Measurements from ENCODE around the gene RB1. TPM values are rescaled to one million over a fixed set of nuclear protein-coding genes. Genes with fewer than 3 reads are reported as not detected.
"Not testable (repeated sequence)": the region's sequence is repeated elsewhere in the genome, so short reads cannot be mapped to it uniquely, and the experiment has no call there.

Gene RB1
- total RNA-seq, 2 donors from 2014 or later: 36.0 to 40.3 TPM

DNA sequence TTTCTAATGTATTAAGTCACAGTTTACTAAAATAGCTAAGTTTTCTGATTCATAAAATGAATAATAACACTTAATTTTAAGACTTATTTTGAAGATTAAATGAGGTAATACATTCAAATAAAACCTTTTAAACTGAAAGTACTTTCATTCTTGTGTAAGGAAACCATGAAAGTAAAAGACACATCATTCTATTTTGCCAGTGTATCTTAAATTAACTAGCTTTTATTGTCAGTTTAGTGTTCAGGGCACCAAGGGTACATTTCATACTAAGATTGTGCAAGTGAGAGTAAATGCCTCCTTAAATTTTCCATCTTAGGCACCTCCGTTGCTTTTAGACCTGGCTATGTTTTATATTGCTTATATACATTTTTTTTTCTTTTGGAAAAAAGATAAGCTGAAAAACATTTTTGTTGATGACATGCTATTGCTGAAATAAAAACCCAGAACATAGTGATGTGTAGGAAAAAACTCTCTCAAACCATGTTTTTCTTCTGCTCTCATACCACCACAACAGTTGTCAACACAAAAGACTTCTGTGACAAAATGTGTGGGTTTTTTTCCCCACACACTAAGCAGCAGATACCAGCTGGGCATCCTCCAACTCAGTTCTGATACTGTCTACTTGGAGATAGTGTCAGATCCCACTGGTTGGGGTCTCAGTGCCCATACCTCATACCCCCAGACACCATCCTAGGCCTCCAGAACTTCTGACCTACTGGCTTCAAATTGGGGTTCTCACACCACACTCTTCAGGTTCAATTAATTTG is 140.1 kb downstream of the RB1 start:
- Mint-ChIP-seq H3K27ac (peak overlapping the region; percentile 41 to 72), H3K4me3 (peak overlapping the region; percentile 8), H3K36me3 (no peaks in the 10 kb centered on the region), H3K9me3 (no peaks in the 10 kb centered on the region), H3K4me1 (ENCODE audit: low read depth in 2 of 2) (peaks cover 5 to 7% of the 10 kb centered on the region in 2 donors), H3K27me3 (no peaks in the 10 kb centered on the region)
- ATAC-seq (no peak), DNase-seq (ENCODE audit: low spot score) (no peak)

DNA sequence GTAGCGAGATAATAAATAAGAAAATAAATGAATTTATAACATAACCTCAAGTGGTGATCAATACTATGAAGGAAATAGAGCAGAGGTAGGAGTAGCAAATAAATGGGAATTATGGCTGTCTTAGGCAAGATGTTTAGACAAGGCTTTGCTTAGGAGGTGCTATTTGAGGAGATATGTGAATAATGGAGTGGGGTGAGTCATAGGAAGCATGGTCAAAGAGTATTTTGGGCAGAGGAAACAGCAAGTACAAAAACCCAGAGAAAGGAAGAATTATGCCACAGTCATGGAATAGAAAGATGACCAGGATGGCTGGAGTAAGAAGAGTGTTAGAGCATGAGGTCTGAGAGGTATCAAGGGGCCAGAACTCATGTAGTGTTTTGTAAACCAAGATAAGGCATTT is 142.9 kb downstream of the RB1 start:
- DNase-seq (ENCODE audit: low spot score): no peak
- Mint-ChIP-seq H3K36me3 (peaks cover 12% of the 10 kb centered on the region), H3K9me3 (peaks cover 11% of the 10 kb centered on the region), H3K4me3 (no peak overlapping the region), H3K4me1 (ENCODE audit: low read depth in 2 of 2) (peaks cover 15 to 28% of the 10 kb centered on the region in 2 donors), H3K27ac (no peak overlapping the region), H3K27me3 (no peaks in the 10 kb centered on the region)
- no peak for ATAC-seq

DNA sequence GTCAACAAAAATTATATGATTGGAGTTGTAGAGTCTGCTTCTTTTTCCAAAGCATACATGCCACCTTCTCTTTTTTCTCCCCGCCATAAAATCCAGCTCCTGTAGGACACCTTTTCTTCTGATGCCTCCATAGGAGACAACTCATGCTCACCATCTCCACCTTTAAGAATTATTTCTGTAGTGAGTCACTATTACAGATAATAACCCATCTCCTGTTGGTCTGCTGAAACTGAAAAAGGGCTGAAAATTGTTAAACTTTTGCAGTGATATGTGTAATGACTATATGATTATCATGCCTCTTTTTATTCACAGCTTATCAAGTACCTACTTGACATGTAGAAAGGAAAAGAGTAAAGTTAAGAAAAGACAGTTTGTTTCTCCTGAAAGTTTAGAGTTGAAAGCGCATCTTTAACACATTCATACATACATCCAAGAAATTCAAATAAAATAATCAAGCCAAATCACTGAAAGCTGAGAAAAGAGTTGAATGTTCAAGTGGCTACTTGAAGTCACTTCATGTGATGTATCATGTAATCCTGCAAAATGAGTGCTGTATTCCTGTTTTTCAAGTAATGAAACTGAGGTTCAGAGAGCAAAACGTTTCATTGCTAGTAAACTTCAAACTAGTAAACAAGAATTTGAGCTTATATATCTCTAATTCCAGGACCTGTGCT is 144.9 kb downstream of the RB1 start:
- peak overlapping the region; percentile 65 for H3K4me3 Mint-ChIP-seq
- no peaks in the 10 kb centered on the region for H3K27me3 Mint-ChIP-seq
- ATAC-seq: peak in 1 of 2 donors; percentile 27
- peak overlapping the region; percentile 75 to 77 for H3K27ac Mint-ChIP-seq
- peaks cover 31% of the 10 kb centered on the region for H3K36me3 Mint-ChIP-seq
- peaks cover 11% of the 10 kb centered on the region for H3K9me3 Mint-ChIP-seq
- peaks cover 16 to 32% of the 10 kb centered on the region in 2 donors for H3K4me1 Mint-ChIP-seq (ENCODE audit: low read depth in 2 of 2)
- DNase-seq (ENCODE audit: low spot score): no peak

DNA sequence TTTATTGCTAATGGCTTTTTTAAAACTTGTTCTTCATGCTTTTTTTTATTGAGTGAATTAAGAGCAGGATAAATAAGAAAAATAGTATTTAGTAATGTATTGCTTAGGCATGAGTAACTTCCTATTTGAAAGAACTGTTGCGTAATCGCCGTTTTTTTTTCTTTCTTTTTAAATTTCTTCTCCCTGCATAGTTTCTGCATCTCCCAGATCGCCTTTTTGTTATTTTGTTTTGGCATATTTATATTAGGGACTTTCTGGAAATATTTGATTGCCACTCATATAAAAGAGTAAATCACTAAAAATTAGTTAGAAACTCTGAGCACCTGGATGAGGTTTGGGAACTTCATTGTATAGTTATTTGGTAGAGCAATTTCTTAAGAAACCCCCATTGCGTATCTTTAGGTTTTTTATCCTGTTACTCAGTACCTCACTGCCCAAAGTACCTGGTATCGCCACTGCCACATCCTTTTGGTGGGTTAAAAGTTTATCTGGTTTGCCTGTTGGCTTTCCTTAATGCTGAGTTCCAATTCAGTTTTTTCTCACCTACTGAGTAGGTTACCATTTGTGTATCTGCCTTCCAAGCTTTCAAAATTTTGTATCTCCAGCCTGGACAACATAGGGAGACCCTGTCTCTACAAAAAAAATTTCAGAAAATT is 145.5 kb downstream of the RB1 start:
- H3K4me3 Mint-ChIP-seq: peak overlapping the region; percentile 65
- peaks cover 11% of the 10 kb centered on the region for H3K9me3 Mint-ChIP-seq
- no peaks in the 10 kb centered on the region for H3K27me3 Mint-ChIP-seq
- peaks cover 35% of the 10 kb centered on the region for H3K36me3 Mint-ChIP-seq
- H3K4me1 Mint-ChIP-seq (ENCODE audit: low read depth in 2 of 2): peaks cover 18 to 34% of the 10 kb centered on the region in 2 donors
- peak in 1 of 2 donors; percentile 43 for ATAC-seq
- peak overlapping the region; percentile 75 to 77 for H3K27ac Mint-ChIP-seq
- DNase-seq (ENCODE audit: low spot score): no peak

DNA sequence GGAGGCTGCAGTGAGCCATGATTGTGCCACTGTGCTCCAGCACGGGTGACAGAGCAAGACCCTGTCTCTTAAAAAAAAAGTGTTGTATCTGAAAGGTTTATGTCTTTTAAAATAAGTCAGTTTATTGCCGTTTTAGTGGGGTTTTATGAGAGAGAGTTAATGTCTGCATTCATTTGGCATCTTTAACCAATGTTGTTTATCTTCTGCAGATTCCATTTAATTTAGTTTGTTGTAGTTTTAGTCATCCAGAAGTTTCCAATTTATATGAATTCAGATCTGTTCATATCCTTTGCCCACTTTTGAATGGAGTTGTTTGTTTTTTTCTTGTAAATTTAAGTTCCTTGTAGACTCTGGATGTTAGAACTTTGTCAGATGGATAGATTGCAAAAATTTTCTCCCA is 146.1 kb downstream of the RB1 start:
- Mint-ChIP-seq H3K9me3 (peaks cover 13% of the 10 kb centered on the region), H3K27me3 (no peaks in the 10 kb centered on the region), H3K4me3 (peak overlapping the region; percentile 65), H3K36me3 (peaks cover 39% of the 10 kb centered on the region), H3K4me1 (ENCODE audit: low read depth in 2 of 2) (peaks cover 21 to 37% of the 10 kb centered on the region in 2 donors), H3K27ac (peak overlapping the region; percentile 75 to 77)
- ATAC-seq (peak in 1 of 2 donors; percentile 6), DNase-seq (ENCODE audit: low spot score) (no peak)

DNA sequence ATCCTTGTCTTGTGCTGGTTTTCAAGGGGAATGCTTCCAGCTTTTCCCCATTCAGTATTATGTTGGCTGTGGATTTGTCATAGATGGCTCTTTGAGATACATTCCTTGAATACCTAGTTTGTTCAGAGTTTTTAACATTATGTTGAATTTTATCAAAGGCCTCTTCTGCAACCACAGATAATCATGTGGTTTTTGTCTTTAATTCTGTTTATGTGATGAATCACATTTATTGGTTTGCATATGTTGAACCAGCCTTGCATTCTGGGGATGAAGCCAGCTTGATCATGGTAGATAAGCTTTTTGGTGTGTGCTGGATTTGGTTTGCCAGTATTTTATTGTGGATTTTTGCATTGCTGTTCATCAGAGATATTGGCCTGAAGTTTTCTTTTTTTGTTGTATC is 147.6 kb downstream of the RB1 start:
- peaks cover 41% of the 10 kb centered on the region for H3K36me3 Mint-ChIP-seq
- not testable (repeated sequence) for ATAC-seq

DNA sequence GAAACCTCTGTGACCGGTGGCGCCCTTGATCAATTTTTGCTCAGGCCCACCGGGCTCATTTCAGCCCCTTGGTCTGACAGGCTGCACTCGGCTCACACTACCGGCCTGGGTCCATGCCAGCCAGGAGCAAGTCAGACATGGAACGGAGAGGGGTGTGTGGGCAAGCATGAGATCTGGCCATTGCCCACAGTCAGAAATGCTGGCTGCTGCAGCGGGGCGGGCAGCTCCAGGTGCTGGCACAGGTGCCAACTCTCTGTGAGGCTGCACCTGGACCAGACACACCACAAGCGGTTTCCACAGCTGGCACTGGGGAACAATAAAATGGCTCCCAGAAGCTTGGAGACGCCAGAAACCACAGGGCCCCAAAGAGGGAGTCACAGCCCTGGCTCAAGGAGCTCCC is 153.0 kb downstream of the RB1 start:
- peaks cover 3% of the 10 kb centered on the region for H3K9me3 Mint-ChIP-seq
- peaks cover 9 to 12% of the 10 kb centered on the region in 2 donors for H3K4me1 Mint-ChIP-seq (ENCODE audit: low read depth in 2 of 2)
- ATAC-seq (no peak), DNase-seq (ENCODE audit: low spot score) (no peak)
- no peaks in the 10 kb centered on the region for H3K27me3 Mint-ChIP-seq
- no peak overlapping the region for H3K27ac Mint-ChIP-seq
- H3K4me3 Mint-ChIP-seq: no peak overlapping the region
- H3K36me3 Mint-ChIP-seq: peaks cover 28% of the 10 kb centered on the region

More for the DNA sequence above, 147.6 kb downstream of the RB1 start:
- H3K4me3 Mint-ChIP-seq; H3K27ac Mint-ChIP-seq; H3K27me3 Mint-ChIP-seq; DNase-seq (ENCODE audit: low spot score): not testable (repeated sequence)
- Mint-ChIP-seq H3K4me1 (ENCODE audit: low read depth in 2 of 2) (peaks cover 24 to 40% of the 10 kb centered on the region in 2 donors), H3K9me3 (peaks cover 13% of the 10 kb centered on the region)

DNA sequence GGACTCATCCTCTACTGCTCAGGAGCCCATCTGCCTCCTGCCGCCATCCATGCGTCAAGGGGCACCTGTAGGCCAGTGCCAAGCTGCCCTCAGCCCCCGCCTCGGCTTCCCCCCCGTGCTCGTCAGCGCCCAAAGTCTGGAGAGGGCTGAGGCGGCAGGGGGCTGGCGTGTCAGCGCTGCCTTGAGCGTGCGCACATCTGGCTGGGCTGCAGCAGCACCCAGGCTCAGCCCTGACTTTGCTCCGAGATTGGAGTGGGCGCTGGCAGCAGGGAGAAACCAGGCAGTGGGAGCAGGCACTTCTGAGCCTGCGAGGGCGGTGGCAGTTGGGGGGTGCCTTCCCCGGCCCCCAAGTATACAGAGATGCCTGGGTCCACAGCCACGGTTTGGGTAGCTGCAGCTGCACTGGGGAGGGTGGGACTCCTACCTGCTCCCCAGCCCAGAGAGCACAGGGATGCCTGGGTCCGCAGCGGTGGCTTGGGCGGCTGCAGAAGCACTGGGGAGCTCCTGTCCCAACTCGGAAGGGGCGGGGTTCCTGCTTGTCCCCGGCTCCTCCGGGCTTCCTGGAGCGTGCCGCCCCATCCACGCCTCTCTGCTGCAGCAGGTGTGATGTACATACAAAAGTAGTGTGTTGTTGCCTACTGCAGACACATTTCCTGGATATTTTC is 154.2 kb downstream of the RB1 start:
- peaks cover 16% of the 10 kb centered on the region for H3K36me3 Mint-ChIP-seq
- ATAC-seq (peak in 1 of 2 donors; percentile 20), DNase-seq (ENCODE audit: low spot score) (no peak)
- peaks cover 3% of the 10 kb centered on the region for H3K9me3 Mint-ChIP-seq
- H3K4me1 Mint-ChIP-seq (ENCODE audit: low read depth in 2 of 2): peaks cover 9 to 12% of the 10 kb centered on the region in 2 donors
- no peak overlapping the region for H3K27ac Mint-ChIP-seq
- H3K27me3 Mint-ChIP-seq: no peaks in the 10 kb centered on the region
- H3K4me3 Mint-ChIP-seq: no peak overlapping the region

DNA sequence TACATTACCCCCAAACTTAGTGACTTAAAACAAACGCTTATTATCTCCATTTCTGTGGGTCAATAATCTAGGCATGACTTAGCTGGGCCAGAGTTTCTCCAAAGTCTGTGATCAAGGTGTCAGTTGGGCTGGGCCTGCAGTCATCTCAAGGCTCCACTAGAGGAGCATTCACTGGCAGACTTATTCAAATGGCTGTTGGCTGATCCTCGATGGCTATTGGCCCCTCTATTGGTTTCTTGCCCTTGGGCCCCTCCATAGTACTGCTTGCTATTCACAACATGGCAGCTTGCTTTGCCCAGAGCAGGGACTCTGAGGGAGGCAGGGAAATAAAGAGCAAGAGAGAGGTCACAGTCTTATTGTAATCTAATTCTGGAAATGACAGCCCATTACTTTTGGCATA is 171.7 kb downstream of the RB1 start:
- Mint-ChIP-seq H3K4me1 (ENCODE audit: low read depth in 2 of 2) (peaks cover 3 to 10% of the 10 kb centered on the region in 2 donors), H3K27me3 (no peaks in the 10 kb centered on the region), H3K27ac (no peak overlapping the region), H3K36me3 (peaks cover 18% of the 10 kb centered on the region), H3K4me3 (no peak overlapping the region), H3K9me3 (no peaks in the 10 kb centered on the region)
- ATAC-seq (no peak), DNase-seq (ENCODE audit: low spot score) (no peak)

DNA sequence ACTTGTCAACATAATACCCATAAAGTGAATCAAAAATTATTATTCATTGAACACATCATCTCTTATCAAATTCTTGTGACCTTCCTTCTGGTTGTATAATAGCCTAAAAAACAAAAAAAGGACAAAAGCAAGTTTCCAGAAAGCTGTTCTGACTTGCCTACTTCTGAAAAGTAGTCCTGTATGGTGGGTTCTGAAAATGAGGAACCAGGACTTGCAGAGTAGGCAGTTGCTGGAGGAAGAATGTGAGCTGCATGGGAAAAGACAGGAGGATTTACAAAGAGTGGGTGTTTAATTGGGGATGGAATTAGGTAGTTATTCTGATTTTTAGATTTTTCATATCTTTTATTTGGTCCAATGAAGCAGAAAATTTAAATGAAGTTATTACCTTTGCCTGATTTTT is 172.7 kb downstream of the RB1 start:
- Mint-ChIP-seq H3K36me3 (peaks cover 18% of the 10 kb centered on the region), H3K9me3 (no peaks in the 10 kb centered on the region), H3K27me3 (no peaks in the 10 kb centered on the region), H3K4me1 (ENCODE audit: low read depth in 2 of 2) (peaks cover 3 to 10% of the 10 kb centered on the region in 2 donors), H3K27ac (no peak overlapping the region), H3K4me3 (no peak overlapping the region)
- ATAC-seq: no peak
- DNase-seq (ENCODE audit: low spot score): no peak

DNA sequence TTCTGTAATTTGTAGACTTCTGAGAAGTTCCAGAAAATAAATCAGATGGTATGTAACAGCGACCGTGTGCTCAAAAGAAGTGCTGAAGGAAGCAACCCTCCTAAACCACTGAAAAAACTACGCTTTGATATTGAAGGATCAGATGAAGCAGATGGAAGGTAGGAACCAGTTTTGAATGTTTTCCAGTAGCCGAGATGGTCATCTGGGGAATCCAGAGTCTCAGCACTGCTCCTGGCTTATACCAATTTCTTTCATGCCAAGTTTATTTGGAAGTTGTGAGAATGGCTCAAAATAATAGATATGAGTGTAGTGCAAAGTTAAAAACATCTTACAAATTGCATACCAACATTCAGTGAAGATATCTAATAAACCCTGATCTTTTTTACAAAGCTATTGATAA is 173.1 kb downstream of the RB1 start:
- H3K27me3 Mint-ChIP-seq: no peaks in the 10 kb centered on the region
- H3K27ac Mint-ChIP-seq: no peak overlapping the region
- DNase-seq (ENCODE audit: low spot score) (no peak), ATAC-seq (no peak)
- H3K4me3 Mint-ChIP-seq: no peak overlapping the region
- H3K4me1 Mint-ChIP-seq (ENCODE audit: low read depth in 2 of 2): peaks cover 3 to 10% of the 10 kb centered on the region in 2 donors
- no peaks in the 10 kb centered on the region for H3K9me3 Mint-ChIP-seq
- H3K36me3 Mint-ChIP-seq: peaks cover 18% of the 10 kb centered on the region

DNA sequence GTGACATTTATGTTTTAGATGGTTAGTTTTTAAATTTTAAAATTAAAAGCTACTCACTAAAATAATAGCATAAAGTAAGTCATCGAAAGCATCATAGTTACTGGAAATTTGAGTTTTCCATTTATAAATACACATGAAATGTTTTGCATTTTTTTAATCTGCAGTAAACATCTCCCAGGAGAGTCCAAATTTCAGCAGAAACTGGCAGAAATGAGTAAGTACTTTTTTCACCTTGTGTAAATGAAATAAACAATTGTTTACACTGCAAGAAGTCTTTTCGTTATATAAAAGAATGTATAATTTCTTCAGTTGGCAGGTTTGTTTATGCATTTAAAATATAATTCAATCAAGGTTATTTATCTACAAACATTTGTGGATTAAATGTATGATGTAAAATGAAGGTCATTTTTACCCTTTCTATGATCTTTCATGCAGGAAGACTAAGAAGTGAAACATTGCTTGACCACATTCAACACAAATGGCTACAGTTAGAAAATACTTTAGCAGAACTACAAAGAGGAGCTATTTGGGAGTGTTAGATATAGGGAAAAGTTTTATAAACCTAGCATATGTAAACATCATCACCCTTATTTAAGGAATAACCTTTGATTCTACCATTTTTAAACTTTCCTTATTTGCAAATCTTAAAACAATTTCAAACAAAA is 173.8 kb downstream of the RB1 start:
- ATAC-seq (no peak), DNase-seq (ENCODE audit: low spot score) (no peak)
- Mint-ChIP-seq H3K27ac (no peak overlapping the region), H3K4me3 (no peak overlapping the region), H3K9me3 (no peaks in the 10 kb centered on the region), H3K36me3 (peaks cover 21% of the 10 kb centered on the region), H3K27me3 (no peaks in the 10 kb centered on the region), H3K4me1 (ENCODE audit: low read depth in 2 of 2) (peaks cover 4 to 10% of the 10 kb centered on the region in 2 donors)

DNA sequence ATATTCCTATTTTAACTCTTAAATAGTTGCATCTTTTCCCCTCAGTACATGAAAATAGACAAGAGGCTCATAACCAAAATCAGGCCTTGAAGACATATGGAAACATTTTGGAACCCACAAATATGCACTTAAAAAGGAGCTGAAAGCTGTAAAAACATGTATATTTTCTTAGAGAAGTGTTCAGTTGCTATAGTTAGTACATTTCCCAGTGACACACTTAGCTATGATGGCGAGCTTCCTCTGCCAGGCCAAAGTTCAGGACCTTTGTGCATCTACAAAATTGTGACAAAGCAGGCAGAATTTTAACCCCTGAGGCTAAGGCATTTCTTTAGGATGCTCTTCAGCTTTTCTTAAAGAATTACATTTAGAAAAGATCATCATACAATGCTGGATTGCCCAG is 174.8 kb downstream of the RB1 start:
- DNase-seq (ENCODE audit: low spot score): no peak
- Mint-ChIP-seq H3K4me1 (ENCODE audit: low read depth in 2 of 2) (peaks cover 5 to 10% of the 10 kb centered on the region in 2 donors), H3K27me3 (no peaks in the 10 kb centered on the region), H3K9me3 (no peaks in the 10 kb centered on the region), H3K36me3 (peaks cover 29% of the 10 kb centered on the region), H3K27ac (no peak overlapping the region), H3K4me3 (no peak overlapping the region)
- no peak for ATAC-seq

All from natural killer cell treated with Interleukin-12 subunit alpha and Interleukin-12 subunit beta and Interleukin-15 and Interleukin-18, amount 100 ng/mL, for 72 hours (primary cell).